NCI-H748 (cell line): ENCODE data around the gene MACC1.
"Not testable (repeated sequence)": the region's sequence is repeated elsewhere in the genome, so short reads cannot be mapped to it uniquely, and the experiment has no call there.

Source experiments
- DNase-seq: peaks from one replicate; lab custom pipeline; 2025; ENCODE audit not compliant: unreplicated experiment; lab: John Stamatoyannopoulos, UW

Gene MACC1

DNA sequence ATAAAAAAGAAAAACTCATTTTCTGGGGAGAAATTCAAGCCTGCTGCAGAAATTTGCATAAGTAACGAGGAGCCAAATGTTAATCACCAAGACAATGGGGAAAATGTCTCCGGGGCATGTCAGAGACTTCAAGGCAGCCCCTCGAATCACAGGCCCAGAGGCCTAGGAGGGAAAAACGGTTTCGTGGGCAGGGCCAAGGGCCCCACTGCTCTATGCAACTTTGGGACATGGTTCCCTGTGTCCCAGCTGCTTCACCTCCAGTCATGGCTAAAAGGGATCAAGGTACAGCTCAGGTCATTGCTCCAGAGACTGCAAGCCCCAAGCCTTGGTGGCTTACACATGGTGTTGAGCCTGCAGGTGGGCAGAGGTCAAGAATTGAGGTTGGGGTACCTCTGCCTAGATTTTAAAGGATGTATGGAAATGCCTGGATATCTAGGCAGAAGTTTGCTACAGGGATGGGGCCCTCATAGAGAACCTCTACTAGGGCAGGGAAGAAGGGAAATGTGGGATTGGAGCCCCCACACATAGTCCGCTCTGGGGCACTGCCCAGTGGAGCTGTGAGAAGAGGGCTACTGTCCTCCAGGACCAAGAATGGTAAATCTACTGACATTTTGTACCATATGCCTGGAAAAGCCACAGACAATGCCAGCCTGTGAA lies 8.4 kb downstream of the MACC1 start:
- DNase-seq = no peak

DNA sequence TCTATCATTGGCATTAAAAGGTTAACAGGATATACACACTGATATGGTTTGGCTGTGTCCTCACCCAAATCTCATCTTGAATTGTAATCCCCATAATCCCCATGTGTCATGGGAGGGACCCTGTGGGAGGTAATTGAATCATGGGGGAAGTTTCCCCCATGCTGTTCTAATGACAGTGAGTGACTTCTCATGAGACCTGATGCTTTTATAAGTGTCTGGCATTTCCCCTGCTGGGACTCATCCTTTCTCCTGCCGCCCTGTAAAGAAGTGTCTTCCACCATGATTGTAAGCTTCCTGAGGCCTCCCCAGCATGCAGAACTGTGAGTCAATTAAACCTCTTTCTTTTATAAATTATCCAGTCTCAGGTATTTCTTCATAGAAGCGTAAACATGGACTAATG lies 9.4 kb downstream of the MACC1 start:
- DNase-seq = not testable (repeated sequence)

DNA sequence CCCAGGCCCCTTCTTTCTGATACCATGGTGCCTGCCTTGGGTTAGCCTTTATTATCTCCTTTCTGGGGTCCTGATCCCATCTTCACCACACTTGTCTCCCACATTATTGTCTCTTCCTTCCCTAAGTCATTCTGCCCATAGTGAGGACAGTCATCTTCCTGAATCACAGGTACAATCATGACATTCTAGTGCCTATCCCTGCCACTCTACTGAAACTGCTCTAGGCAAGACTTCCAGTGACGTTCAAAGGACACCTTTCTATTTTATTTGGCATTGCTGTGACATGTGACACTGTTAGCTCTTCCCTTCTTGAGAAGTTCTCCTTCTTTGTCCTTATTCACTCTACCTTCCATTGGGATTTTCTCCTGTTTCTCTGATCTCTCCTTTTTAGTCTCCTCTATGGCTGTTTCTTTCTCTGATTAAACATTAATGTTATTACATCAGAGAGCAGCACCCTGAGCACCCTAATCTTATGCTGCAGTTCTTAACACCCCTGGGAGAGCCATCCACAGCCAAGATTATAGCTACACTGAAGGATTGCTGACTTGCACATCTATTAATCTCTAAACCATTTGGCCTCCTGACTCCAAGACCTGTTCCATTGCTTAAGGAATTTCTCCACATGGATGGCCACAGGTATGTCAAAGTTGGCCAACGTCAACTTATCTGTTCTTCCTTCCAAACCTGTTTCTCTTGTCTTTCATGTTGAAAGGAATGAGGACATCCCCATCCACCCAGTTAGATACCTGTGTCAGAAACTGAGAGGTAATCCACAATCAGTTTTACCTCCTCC lies 10.9 kb downstream of the MACC1 start:
- DNase-seq = no peak

DNA sequence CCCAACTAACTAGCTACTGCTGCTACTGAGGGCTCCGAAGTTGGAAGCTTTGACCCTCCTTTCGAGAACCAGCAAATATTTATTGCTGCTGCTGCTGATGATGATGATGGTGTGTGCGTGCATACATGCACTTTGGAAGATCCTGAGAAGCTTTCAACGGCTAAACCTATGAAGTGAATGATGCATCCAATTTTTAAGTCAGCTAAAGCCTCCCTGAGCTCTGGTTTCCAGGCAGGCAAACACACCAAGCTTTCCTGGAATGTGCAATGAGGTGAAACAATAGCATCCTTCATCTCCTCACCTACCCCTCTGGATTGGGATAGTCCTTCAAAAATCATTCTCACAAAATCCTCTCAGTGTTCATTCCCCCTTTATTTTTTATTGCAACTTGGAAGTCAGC lies 13.9 kb downstream of the MACC1 start:
- DNase-seq = no peak

DNA sequence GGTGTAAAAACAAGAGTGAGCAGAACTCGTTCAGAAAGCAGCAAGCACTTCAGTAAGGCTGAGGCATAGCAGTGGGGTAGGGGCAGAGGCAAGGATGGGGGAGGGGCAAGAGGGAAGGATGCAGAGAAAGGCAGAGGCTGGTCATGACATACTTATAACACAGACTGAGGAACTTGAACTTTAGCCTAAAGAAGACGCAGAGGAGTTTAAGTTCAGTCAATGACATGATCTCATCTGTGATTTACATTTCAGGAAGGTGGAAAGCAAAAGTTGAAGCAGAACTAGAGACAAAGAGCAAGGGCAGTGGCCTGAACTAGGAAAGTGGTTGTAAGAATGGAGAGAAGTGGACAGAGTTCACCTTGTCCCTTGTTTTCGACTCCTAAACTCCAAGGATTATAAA lies 15.8 kb downstream of the MACC1 start:
- no peak for DNase-seq

DNA sequence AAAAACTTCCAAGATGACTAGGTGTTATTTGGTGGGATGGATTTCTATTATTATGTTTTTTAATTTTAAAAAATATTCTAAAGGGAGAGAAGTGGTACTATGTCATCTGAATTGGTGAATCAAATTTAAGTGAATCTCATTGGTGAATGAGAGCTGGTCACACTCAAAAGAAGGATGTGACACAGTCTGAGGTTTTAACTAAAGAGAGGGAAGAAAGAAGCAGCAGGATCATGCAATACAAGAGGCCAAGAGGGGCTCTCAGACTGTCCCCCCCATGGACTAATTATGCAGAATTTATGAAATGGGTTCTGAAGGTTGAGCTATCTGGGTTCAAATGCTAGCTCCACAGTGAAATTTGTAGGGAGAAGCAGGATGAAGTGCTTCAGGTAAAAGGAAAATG lies 16.2 kb downstream of the MACC1 start:
- DNase-seq = no peak

DNA sequence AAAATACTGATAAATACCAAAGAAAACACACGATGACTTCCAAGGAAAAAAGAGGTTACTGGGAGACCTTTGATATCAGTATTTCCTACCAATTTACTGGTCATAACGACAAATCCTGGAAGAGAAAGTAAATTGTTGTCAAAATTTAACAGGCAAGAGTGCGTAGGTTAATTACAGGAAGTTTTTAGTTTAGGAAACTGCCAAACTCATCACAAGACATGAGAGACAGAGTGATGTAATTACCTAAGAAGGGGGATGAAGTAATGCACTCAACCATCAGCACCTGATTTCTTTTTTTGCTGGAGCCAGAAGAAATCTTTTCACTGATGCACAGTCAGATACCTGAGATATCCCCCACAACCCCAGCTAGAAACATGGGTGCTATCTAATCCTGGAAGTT lies 16.8 kb downstream of the MACC1 start:
- no peak for DNase-seq

DNA sequence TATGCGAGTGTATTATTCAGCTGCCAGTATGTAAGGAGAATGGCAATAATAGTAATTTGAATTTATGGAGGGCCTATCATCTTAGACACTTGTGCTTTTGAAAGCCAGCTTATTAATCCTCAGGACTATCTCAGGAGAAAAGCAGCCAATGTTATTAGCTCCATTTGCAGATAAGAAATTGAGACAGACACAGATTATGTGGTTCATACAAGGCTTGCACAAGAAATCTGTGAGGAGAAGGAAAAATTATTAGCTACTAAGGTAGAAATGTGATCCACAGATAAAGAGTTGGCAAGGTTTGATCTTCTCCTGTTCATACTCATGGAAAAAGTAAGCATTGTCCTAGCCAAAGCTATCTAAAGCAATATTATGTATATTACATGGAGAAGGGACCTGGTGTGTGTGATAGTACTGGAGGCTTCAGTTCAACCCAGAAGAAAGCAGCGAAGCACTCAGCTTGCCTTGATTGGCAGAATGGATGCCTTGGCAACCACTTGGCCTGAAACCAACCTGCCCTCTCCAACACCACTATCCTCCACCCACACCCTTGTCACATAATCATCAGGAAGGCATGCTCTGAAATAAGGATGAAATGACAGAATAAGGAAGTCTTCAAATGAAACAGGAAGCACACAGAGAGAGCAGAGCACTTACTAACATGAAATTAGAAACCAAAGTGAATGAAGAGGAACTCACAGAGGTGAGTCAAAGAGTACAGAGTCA lies 18.0 kb downstream of the MACC1 start:
- DNase-seq = peak; percentile 94

DNA sequence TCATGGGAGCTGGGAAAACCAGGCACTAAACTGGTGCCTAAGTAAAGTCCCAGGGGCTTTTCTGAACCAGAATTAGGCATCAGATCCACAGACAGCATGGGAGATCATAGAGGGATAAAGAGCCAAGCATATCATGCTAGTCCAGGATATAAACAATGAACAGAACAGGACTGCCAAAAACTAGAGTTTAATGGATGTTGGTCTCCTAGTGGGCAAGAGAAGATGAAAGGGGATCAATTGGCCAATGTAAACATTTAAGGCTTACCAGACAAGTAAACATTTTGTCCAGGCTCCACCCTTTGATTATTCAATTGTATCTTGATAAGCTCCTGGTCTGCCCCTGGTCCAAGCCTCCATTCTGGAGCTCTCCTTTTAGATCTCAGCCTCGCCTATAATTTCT lies 18.9 kb downstream of the MACC1 start:
- DNase-seq = peak; percentile 87

DNA sequence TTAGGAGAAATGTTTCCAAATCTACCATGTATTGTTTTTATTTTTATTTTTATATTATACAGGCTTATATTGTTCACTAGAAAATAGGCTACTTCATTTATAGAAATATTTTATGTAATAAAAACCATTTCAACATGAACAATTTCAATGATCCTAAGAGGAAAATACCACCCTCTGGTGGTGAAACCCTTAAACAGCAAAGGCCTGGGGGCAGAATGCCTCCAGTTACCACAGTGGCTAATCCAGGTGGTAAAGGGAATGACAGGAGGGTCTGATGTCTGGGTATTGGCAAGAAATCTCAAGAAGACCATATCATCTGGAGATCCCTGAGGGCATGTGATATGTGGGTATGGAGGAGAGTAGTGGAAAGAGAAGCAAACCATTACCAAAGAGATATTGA lies 19.3 kb downstream of the MACC1 start:
- DNase-seq = peak; percentile 51

DNA sequence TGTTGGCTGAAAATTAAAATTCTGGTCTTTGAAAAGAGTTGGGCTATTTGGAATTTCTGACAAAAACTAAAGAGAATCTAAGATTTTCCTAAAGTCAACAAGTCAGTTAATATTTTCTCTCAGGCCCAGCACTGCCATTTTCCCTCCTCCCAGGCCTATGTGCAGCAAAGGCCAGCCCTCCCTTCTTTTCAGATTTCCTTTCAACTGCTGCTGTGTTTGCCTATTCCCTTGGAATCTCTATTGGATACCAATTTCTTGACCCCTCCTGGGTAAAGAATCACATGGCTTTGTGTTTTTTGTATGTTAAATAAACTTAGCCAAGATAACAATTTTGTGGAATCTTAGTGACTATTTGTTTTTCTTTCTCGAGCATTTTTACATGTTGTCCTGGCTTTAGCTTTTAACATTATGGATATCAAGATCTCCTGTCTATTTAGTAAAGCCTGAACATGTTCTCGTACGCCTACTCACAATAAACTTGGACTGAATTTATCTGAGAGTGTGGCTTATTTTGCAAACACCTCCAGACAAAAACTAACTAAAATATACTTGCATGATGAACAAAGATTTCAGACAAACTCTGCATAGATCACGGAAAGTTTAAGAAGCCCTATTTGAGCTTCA lies 19.9 kb downstream of the MACC1 start:
- no peak for DNase-seq

DNA sequence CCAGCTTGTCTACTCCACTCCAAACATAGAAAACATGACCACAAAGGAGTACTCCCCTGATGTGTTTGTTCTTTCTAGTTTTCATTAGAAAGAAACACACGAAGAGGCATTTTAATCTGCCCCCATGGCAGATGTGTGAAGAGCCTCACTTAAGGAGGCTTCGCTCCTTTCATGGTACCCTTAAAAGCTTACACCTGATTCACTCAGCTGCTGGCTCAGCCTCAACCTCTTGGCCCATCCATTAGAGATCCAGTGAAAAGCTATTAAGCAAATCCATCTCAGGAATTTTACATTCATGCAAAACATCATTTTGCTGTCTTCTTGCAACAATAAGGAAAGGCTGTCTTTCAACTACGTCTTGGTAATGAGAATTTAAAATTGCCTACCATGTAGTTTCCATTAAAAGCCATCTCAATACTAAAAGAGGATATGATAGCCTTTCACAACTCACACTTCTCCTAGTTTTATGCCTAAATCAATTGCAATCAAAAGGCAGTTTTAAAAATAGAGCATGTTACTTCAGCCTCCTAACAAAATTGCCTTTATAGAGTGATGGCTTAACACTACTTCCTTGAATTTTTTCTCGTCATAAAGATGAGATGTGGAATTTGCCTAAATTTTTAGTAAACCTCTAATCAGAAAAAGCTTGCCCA lies 22.7 kb downstream of the MACC1 start:
- no peak for DNase-seq

DNA sequence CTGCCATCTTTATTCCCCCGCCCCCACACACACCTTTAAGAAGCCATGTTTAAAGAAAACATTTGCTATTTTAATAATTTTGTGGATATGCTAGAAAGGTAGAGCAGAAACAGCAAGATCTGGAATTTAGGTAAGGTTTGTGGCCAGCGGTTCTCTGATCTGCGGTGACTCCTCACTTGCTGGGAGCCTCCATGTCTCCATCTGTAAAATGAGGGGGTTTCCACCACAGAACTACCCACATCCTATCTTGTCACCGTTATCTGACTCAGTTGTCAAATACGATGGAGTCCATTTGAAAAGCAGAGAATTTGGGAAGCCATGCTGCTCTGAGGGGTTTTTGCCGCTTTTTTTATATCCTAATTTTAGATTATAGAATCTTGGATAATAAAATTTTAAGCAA lies 23.3 kb downstream of the MACC1 start:
- DNase-seq = no peak

DNA sequence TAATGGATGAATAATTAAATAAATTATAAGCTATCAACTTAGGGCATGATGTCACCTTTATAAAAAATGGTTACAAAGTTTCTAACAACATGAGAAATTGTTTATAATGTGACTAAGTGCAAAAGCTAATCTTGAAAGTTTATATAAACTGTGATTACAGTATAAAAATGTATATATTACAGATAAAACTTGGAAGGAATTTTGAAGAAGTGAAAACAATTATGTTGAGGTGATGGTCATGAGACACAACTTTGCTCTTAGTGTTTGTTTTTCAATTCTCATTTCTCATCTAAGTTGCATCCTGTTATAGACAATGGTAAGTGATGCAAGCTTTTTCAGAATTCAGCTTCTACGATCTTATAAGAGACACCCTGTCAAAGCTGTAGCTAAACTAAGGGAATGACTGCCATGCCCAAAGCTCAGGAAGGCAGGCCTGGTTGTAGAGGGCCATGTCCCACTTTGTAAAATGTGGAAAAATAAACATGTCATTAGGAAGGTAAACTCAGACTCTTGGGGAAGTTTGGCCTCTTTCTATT lies 23.9 kb downstream of the MACC1 start:
- no peak for DNase-seq

DNA sequence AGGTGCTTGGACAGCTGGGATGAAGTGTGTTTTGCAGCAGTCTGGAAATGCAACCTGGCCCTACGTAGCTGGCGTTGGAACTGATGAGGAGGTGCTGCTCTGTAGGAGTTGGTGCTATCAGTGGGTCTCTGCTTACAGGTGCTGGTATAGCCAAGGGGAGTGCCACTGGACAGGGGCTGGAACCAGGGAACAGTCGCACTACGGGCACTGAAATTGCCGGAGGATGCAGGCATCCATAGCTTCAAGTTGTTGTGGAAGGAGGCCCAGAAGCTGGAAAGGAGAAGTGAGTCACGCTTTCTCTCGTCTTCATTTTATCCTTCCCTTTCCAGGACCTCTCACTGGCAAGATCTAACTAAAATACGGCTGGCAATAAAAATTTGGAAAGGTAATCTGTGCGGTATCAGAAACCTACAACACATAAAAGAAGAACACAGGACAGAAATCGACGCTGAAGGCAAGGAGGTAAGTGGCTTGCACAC lies 25.8 kb downstream of the MACC1 start:
- no peak for DNase-seq

DNA sequence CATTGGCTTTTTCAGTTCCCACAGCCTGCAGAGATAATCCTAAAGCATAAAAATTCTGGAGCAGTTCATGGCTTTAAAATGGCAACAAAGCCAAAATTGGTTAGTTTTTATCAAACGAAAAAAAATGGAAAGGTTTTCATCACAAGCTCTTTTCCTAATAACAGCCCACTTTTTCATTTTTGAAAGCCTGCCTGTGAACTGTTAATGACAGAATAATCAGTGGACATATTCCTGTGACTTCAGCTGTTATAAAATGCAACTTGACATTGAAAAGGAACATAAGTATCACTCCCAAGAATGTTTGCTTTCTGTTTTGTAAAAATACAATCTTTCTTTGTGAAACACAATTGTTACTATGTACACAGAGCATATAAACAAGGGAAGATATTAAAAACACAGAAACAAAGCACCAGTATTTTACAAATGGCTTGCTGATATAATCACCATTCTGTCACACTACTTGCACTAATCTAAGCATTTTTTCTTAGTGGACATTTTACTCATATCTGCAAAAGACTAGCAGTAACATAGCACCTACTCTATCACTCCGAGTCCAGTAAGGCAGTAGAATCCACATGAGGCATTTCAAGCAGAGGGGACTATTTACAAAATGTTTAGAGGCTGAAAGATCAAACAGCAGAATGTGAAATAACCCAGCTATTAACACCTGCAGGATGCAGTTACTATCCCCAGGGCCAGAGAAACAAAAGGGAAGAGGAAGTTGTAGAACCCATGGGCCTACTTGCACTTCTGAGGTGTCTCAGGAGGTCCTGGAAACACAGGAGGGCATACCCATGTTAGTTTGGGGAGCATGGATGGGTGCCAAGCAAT lies 26.4 kb downstream of the MACC1 start:
- DNase-seq = peak; percentile 73

DNA sequence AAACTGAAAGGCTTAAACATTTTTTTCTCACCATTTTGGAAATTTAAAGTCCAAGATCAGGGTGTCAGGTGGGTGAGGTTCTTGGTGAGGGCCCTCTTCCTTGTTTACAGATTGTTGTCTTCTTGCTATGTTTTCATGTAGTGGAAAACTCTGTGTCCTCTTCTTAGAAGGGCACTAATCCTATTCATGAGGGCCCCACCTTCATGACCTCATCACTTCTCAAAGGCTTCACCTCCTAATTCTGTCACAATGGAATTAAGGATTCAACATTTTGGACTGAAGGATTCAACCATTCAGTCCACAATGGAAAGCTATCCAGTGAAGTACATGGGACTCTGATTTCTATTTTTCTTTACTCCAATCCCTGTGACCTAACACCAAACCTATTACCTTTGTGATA lies 27.3 kb downstream of the MACC1 start:
- DNase-seq = no peak

DNA sequence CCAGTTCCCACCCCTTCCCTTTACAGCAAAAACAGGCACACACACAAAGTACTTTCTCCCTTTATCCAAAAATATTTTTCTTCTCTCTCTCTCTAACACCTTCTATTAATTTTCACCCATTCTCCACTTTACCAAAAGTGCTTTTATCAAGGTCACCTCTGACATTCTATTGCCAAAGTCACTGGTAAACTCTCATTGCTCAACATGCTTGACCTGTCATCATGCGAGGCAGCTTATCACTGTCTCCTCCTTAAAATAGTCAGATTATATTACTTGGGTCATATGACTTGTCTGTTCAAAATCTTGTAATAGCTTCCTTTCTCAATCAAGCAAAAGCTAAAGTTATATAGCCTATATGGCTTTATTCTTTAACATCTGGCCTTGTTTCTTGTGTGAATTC lies 28.6 kb downstream of the MACC1 start:
- DNase-seq = no peak

DNA sequence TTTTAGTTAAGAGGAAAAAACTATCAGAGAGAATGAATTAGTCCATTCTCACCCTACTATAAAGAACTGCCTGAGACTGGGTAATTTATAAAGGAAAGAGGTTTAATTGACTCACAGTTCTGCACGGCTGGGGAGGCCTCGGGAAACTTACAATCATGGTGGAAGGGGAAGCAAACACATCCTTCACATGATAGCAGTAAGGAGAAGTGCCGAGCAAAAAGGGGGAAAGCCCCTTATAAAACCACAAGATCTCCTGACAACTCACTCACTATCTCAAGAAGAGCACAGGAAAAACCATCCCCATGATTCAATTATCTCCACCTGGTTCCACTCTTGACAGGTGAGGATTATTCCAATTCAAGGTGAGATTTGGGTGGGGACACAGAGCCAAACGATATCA lies 29.3 kb downstream of the MACC1 start:
- DNase-seq = not testable (repeated sequence)

DNA sequence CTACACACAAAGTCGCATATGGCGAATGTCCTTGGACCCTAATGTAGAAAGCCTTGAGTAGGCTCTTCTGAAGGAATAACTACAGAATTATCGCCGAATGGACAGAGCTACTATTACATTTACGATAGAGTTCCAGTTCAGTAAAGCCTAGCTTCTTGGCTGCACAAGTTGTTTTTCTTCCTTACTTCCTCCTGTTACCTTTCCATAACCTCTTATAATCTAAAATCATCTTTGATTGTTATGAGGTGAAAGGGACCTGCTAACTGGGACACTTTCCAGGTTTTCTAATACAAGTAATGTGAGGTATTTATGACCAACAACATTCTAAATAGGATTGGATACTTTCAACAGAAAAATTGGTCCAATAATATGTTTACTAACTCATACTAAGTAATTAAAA lies 31.2 kb downstream of the MACC1 start:
- DNase-seq = no peak
